ENCODE measurements around the gene HS3ST6.

Gene HS3ST6

DNA sequence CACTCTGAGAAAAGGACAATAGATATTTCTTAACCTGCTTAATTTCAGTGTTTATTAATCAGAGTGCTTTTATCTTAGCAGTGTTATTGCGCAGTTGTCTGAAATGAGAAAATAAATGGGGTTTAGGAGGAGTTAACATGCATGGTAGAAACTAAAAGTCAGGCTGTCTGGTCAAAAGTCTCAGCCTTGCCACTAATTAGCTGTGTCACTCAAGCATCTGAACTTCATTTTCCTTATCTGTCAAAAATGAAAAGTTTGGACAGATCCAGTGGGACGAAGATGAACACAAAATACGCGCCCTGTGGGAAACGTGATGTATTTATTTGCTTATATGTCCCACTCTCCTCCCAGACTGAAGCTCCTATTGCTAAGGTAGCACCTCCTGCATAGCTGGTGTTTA, 40.0 kb downstream of the HS3ST6 start:
- Histone ChIP-seq H3K27ac (replicated peaks) (no peak overlapping the region), H3K27me3 (ENCODE audit: insufficient read depth, poor library complexity, severe bottlenecking) (no peaks in the 10 kb centered on the region), H3K4me3 (replicated peaks; ENCODE audit: insufficient read depth, low read length) (no peak overlapping the region)
- TF ChIP-seq, protein P1, sequence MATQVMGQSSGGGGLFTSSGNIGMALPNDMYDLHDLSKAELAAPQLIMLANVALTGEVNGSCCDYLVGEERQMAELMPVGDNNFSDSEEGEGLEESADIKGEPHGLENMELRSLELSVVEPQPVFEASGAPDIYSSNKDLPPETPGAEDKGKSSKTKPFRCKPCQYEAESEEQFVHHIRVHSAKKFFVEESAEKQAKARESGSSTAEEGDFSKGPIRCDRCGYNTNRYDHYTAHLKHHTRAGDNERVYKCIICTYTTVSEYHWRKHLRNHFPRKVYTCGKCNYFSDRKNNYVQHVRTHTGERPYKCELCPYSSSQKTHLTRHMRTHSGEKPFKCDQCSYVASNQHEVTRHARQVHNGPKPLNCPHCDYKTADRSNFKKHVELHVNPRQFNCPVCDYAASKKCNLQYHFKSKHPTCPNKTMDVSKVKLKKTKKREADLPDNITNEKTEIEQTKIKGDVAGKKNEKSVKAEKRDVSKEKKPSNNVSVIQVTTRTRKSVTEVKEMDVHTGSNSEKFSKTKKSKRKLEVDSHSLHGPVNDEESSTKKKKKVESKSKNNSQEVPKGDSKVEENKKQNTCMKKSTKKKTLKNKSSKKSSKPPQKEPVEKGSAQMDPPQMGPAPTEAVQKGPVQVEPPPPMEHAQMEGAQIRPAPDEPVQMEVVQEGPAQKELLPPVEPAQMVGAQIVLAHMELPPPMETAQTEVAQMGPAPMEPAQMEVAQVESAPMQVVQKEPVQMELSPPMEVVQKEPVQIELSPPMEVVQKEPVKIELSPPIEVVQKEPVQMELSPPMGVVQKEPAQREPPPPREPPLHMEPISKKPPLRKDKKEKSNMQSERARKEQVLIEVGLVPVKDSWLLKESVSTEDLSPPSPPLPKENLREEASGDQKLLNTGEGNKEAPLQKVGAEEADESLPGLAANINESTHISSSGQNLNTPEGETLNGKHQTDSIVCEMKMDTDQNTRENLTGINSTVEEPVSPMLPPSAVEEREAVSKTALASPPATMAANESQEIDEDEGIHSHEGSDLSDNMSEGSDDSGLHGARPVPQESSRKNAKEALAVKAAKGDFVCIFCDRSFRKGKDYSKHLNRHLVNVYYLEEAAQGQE (IDR thresholded peaks at IDR 0.05; ENCODE audit: insufficient replicate concordance, low read depth), result no peak
- no peak for TF ChIP-seq CTCF (IDR thresholded peaks at IDR 0.05; ENCODE audit: insufficient read depth, low read length)
- TF ChIP-seq POLR2AphosphoS5 (IDR thresholded peaks at IDR 0.05; ENCODE audit: low read depth), result no peak
- TF ChIP-seq SPI1 (IDR thresholded peaks at IDR 0.05; ENCODE audit: borderline replicate concordance, low read depth), result no peak
- TF ChIP-seq GABPA (IDR thresholded peaks at IDR 0.05; ENCODE audit: low read depth), result no peak
- DNase-seq (ENCODE audit: low read depth in 1 of 2, low spot score in 1 of 2), result no peak

DNA sequence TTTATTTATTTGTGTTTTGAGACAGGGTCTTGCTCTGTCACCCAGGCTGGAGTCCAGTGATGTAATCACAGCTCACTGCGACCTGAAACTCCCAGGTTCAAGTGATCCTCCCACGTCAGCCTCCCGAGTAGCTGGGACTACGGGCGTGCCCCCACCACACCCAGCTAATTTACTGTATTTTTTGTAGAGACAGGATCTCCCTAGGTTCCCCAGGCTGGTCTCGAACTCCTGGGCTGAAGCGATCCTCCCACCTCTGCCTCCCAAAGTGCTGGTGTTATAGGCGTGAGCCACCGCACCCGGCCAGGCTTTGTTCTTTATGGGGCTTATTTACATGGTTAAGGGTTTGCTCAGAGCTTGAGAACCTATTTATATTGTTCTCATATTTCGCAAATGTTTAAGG, 40.4 kb downstream of the HS3ST6 start:
- TF ChIP-seq CTCF (IDR thresholded peaks at IDR 0.05; ENCODE audit: insufficient read depth, low read length) (no peak), POLR2AphosphoS5 (IDR thresholded peaks at IDR 0.05; ENCODE audit: low read depth) (no peak), GABPA (IDR thresholded peaks at IDR 0.05; ENCODE audit: low read depth) (no peak), SPI1 (IDR thresholded peaks at IDR 0.05; ENCODE audit: borderline replicate concordance, low read depth) (no peak)
- TF ChIP-seq, protein P1 (IDR thresholded peaks at IDR 0.05; ENCODE audit: insufficient replicate concordance, low read depth), result no peak

GRCh38 chr16:1877089-1877488, 41.1 kb downstream of the HS3ST6 start:
- H3K4me3 ChIP-seq (replicated peaks; ENCODE audit: insufficient read depth, low read length), result no peak overlapping the region
- TF ChIP-seq, protein P1 (IDR thresholded peaks at IDR 0.05; ENCODE audit: insufficient replicate concordance, low read depth), result no peak
- no peak for TF ChIP-seq GABPA (IDR thresholded peaks at IDR 0.05; ENCODE audit: low read depth)
- no peak for TF ChIP-seq CTCF (IDR thresholded peaks at IDR 0.05; ENCODE audit: insufficient read depth, low read length)
- no peak for TF ChIP-seq SPI1 (IDR thresholded peaks at IDR 0.05; ENCODE audit: borderline replicate concordance, low read depth)
- no peak for DNase-seq (ENCODE audit: low read depth in 1 of 2, low spot score in 1 of 2)
- H3K27ac ChIP-seq (replicated peaks), result no peak overlapping the region
- peaks cover 4% of the 10 kb centered on the region for H3K27me3 ChIP-seq (ENCODE audit: insufficient read depth, poor library complexity, severe bottlenecking)

More for the DNA sequence above, 40.4 kb downstream of the HS3ST6 start:
- no peak for DNase-seq (ENCODE audit: low read depth in 1 of 2, low spot score in 1 of 2)
- H3K4me3 ChIP-seq (replicated peaks; ENCODE audit: insufficient read depth, low read length), result no peak overlapping the region
- H3K27me3 ChIP-seq (ENCODE audit: insufficient read depth, poor library complexity, severe bottlenecking), result no peaks in the 10 kb centered on the region
- no peak overlapping the region for H3K27ac ChIP-seq (replicated peaks)

All from HL-60 (cell line).